GM18508 (cell line): ENCODE measurements around the gene FLVCR2.
"Not testable (repeated sequence)": the region's sequence is repeated elsewhere in the genome, so short reads cannot be mapped to it uniquely, and the experiment has no call there.

ENCODE experiments used
- ATAC-seq: cut with Tn5 transposase; IDR thresholded peaks from one replicate; pipeline ENCODE4 v1.9.1; 2021; ENCODE audit warnings: moderate number of reproducible peaks; ENCODE audit not compliant: insufficient read depth, unreplicated experiment

The FLVCR2 gene

GRCh38 chr14:75657331-75657730 lies 78.9 kb downstream of the FLVCR2 start:
- no peak for ATAC-seq

- no peak for ATAC-seq
Observed at GRCh38 chr14:75658957-75659356, 80.5 kb downstream of the FLVCR2 start.

DNA sequence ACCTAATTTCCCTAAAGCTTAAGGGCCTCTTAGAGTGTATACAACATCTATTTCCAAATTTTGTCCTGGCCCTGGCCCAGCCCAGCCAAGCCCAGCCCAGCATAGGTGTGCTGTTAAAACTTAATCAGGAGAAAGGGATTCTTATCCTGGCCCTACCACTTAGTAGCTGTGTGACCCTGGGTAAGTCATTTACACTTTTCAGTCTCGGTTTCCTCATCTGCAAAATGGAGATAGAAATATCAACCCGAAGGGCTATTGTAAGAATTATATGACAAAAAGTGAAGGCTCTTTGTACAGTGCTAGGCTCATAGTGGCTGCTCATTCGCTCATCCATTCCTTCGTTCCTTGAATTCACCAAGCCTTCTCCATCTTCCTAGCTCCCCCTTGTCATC lies 81.8 kb downstream of the FLVCR2 start:
- no peak for ATAC-seq

- ATAC-seq: peak; percentile 90
Observed at GRCh38 chr14:75660630-75661498, 82.4 kb downstream of the FLVCR2 start, which contains the start of the genes ERG28 and TTLL5. Gene ERG28, minus strand, starts transcription at chr14:75660876. Its CDS starts 3,374 bp downstream, at chr14:75657502. Gene TTLL5, plus strand, starts transcription at chr14:75661246. Its CDS starts 1,904 bp downstream, at chr14:75663150.

- no peak for ATAC-seq
Observed at GRCh38 chr14:75661499-75661814, 83.0 kb downstream of the FLVCR2 start.

- ATAC-seq: no peak
Observed at GRCh38 chr14:75662966-75663365, 84.5 kb downstream of the FLVCR2 start.

- ATAC-seq: no peak
Observed at GRCh38 chr14:75667099-75667765, 88.8 kb downstream of the FLVCR2 start.

DNA sequence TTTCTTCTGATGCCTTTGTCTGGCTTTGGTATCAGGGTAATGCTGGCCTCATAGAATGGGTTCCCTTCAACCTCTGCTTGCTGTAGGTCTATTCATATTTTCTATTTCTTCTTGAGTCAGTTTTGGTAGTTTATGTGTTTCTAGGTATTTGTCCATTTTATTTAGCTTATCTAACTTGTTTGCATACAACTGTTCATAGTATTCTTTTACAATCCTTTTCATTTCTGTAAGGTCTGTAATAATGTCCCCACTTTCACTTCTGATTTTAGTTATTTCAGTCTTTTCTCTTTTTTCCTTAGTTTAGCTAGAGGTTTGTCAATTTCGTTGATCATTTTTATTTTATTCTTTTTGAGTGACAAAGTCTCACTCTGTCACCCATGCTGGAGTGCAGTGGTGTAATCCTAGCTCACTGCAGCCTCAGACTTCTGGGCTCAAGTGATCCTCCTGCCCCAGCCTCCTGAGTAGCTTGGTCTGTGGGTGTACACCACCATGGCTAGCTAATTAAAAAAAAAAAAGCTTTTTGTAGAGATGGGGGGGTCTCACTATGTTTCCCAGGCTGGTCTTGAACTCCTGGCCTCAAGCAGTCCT lies 94.3 kb downstream of the FLVCR2 start:
- ATAC-seq: no peak

DNA sequence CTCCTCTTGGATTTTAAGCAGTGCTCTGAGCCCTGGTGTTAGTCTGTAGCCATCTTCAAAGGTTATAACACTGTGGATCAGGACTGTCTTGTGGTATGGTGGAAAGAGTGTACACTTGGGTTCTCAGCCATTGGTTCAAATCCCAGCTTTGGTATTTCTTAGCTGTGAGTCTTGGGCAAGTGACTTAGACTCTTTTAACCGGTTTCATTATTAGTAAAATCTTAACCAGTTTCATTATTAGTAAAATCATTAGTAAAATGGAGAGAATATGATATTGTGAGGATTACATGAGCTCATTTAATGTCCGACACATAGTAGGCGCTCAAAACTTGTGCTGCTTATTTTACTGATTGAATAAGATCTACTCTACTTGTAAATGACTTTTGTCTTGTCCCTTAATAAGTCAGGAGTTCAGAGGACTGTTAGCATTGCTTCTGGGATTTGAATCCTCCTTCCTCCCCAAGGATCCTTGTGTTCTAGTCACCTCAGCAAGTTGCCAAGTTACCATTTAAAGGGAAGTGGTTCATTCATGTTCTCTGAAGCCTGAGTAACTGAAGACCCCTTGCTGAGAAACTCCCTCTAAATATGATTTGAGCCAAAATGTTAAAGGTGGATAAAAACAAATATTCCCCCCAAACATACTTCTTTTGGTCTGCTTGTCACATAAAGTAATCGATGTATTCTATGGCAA lies 95.1 kb downstream of the FLVCR2 start:
- no peak for ATAC-seq

- no peak for ATAC-seq
Observed at GRCh38 chr14:75675265-75675960, 97.0 kb downstream of the FLVCR2 start.

GRCh38 chr14:75685910-75686309 lies 107.5 kb downstream of the FLVCR2 start:
- no peak for ATAC-seq

- ATAC-seq: no peak
Observed at GRCh38 chr14:75689012-75689411, 110.6 kb downstream of the FLVCR2 start.

GRCh38 chr14:75690010-75690409 lies 111.6 kb downstream of the FLVCR2 start:
- no peak for ATAC-seq

DNA sequence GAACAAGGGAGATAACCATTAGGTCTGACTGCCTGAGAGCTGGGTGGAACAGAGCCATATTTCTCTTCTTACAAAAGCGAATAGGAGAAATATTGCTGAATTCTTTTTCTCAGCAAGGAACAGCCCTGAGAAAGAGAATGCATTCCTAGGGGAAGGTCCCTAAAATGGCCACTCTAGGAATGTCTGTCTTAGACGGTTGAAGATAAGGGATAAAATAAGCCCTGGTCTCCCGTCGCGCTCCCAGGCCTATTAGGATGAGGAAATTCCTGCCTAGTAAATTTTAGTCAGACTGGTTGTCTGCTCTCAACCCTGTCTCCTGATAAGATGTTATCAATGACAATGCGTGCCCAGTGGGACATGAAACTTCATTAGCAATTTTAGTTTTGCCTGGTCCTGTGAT lies 116.6 kb downstream of the FLVCR2 start:
- ATAC-seq: not testable (repeated sequence)

GRCh38 chr14:75697386-75697785 lies 119.0 kb downstream of the FLVCR2 start:
- ATAC-seq: no peak
